HG03439 (cell line): ENCODE data around the gene ARL14EPL.
"Not testable (repeated sequence)": the region's sequence is repeated elsewhere in the genome, so short reads cannot be mapped to it uniquely, and the experiment has no call there.

Source experiments
- ATAC-seq: cut with Tn5 transposase; IDR thresholded peaks from one replicate; pipeline ENCODE4 v1.9.1; 2021; ENCODE audit warnings: mild to moderate bottlenecking, moderate library complexity; ENCODE audit not compliant: unreplicated experiment

Gene ARL14EPL

GRCh38 chr5:116046261-116046660 is 14.0 kb downstream of the ARL14EPL start:
- no peak for ATAC-seq

- ATAC-seq, result no peak
These were observed 14.6 kb downstream of the ARL14EPL start for GRCh38 chr5:116046823-116047222.

- no peak for ATAC-seq
These were observed 26.2 kb downstream of the ARL14EPL start for GRCh38 chr5:116058346-116058936.

- no peak for ATAC-seq
These were observed 30.1 kb downstream of the ARL14EPL start for GRCh38 chr5:116062352-116062751.

- no peak for ATAC-seq
These were observed 31.7 kb downstream of the ARL14EPL start for GRCh38 chr5:116063950-116064349.

- ATAC-seq, result no peak
These were observed 35.9 kb downstream of the ARL14EPL start for GRCh38 chr5:116068028-116068632.

GRCh38 chr5:116071211-116071610 is 38.9 kb downstream of the ARL14EPL start:
- ATAC-seq, result no peak

GRCh38 chr5:116075191-116075831 is 43.0 kb downstream of the ARL14EPL start:
- no peak for ATAC-seq

- peak; percentile 98 for ATAC-seq
These were observed 44.2 kb downstream of the ARL14EPL start for GRCh38 chr5:116076496-116076895.

GRCh38 chr5:116078199-116078598 is 45.9 kb downstream of the ARL14EPL start:
- no peak for ATAC-seq

- ATAC-seq, result peak; percentile 39
These were observed 52.0 kb downstream of the ARL14EPL start for GRCh38 chr5:116084287-116084691.

- ATAC-seq, result peak; percentile 87
These were observed 52.8 kb downstream of the ARL14EPL start, which contains the start of gene COMMD10 for GRCh38 chr5:116084871-116085715. Gene COMMD10 (plus strand): TSS chr5:116085025.

GRCh38 chr5:116086309-116086708 is 54.0 kb downstream of the ARL14EPL start:
- ATAC-seq, result not testable (repeated sequence)

GRCh38 chr5:116088062-116088461 is 55.8 kb downstream of the ARL14EPL start:
- no peak for ATAC-seq

- no peak for ATAC-seq
These were observed 58.0 kb downstream of the ARL14EPL start for GRCh38 chr5:116090302-116090701.

GRCh38 chr5:116091416-116091815 is 59.1 kb downstream of the ARL14EPL start:
- ATAC-seq, result no peak

- no peak for ATAC-seq
These were observed 65.0 kb downstream of the ARL14EPL start for GRCh38 chr5:116097301-116097700.

GRCh38 chr5:116098998-116099397 is 66.7 kb downstream of the ARL14EPL start:
- no peak for ATAC-seq

- ATAC-seq, result not testable (repeated sequence)
These were observed 72.7 kb downstream of the ARL14EPL start for GRCh38 chr5:116104941-116105340.
